Stomach (tissue), 4 donors: Measurements from ENCODE around the gene CYP26B1.

Experiments
- POLR2A ChIP-seq, 4 donors: fragments of 450-650 bp; IDR thresholded peaks; one replicate each; pipeline ENCODE4 v1.6.1; 2016; ENCODE audit warnings: antibody characterized with exemption in 4 of 4, control low read depth in 2 of 4, mild to moderate bottlenecking in 1 of 4, moderate library complexity in 1 of 4
- TF ChIP-seq, protein P1 (sequence below), 7 experiments: fragments of 450-650 bp in 4 of 7; fragments of 200-600 bp in 3 of 7; sonication (generic) in 3 of 7; IDR thresholded peaks; one replicate each; pipeline ENCODE4 v1.5.1; 2016 to 2019; ENCODE audit warnings: antibody characterized with exemption in 7 of 7, control low read depth in 2 of 7, mild to moderate bottlenecking in 1 of 7

DNA sequence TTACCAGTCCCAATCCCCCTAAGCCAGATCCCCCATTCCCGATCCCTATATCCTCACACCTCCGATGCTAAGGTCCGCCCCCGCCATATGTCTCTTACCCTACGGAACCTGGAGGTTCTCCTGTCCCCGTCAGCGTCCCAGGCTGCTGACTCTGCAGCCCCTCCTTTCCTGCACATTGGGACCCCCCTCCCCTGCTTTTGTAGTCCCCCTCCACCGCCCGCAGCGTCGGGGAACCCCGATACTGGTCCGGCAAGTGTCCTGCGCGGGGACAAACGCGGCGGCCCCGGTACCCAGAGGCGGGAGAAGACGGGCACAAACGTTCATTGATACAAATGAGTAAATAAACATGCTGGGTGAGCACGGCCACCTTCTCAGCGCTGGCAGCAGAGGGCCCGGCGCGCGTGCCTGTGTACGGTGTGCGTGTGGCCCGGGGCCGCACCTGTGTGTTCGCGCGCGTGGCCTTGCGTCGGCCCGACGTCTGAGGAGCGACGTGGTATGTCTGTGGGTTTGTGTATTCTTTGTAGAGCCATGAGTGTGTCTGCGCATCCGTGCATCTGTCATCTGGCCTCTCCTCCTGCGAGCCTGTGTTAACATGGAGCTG lies 2.0 kb upstream of the CYP26B1 start:
- TF ChIP-seq POLR2A (IDR thresholded peaks at IDR 0.05): no peak
- TF ChIP-seq, protein P1, sequence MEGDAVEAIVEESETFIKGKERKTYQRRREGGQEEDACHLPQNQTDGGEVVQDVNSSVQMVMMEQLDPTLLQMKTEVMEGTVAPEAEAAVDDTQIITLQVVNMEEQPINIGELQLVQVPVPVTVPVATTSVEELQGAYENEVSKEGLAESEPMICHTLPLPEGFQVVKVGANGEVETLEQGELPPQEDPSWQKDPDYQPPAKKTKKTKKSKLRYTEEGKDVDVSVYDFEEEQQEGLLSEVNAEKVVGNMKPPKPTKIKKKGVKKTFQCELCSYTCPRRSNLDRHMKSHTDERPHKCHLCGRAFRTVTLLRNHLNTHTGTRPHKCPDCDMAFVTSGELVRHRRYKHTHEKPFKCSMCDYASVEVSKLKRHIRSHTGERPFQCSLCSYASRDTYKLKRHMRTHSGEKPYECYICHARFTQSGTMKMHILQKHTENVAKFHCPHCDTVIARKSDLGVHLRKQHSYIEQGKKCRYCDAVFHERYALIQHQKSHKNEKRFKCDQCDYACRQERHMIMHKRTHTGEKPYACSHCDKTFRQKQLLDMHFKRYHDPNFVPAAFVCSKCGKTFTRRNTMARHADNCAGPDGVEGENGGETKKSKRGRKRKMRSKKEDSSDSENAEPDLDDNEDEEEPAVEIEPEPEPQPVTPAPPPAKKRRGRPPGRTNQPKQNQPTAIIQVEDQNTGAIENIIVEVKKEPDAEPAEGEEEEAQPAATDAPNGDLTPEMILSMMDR (IDR thresholded peaks at IDR 0.05): no peak
